Measurements from ENCODE around the gene MAN1A2. TPM values are rescaled to one million over a fixed set of nuclear protein-coding genes. Genes with fewer than 3 reads are reported as not detected.

Gene MAN1A2
- total and polyA plus RNA-seq, 9 of the 15 experiments (the other 6 are each of a cell fraction or from before 2014, with no cell fraction given) = 4.2 to 38.4 (median 18.7) TPM

DNA sequence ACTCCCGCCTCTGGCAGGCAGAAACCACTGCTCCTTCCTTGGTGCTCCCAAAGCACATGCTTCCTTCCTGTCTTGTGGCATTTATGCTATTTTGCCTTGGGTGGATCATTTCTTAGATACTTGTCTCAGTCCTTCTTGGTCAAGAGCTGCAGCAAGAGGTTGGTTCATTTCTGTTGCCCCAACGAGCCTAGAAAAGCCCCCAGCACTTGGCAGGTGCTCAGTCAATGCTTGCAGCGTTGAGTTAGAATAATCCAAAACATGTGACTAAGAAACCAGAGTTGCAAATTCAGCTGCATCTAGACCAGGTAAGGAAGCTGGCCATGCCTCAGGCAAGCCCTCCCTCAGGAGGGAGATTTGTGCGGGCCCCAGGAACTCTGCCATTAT, 196.2 kb downstream of the MAN1A2 start:
- CTCF ChIA-PET (ENCODE audit: low intra/inter-chr PET ratio) = no interaction called here
- ATAC-seq (no peak), FAIRE-seq (no peak), DNase-seq (ENCODE audit: extremely low read depth in 1 of 4, low spot score in 3 of 4) (no peak)
- peaks cover 8% of the 10 kb centered on the region; the same call in 1 of the 2 replicates for H3K9me3 ChIP-seq (replicated peaks; ENCODE audit: control insufficient read depth, insufficient read depth, low read depth, low read length)
- in situ Hi-C loops (cut with MboI) (no loop called here), intact Hi-C loops (cut with micrococcal nuclease) (no loop called here)
- no peaks in the 10 kb centered on the region for H3K36me3 ChIP-seq (ENCODE audit: control insufficient read depth, insufficient read depth, low read length)
- no TSS peak for BruUV-seq (replicated peaks)
- H2AFZ ChIP-seq (ENCODE audit: low read depth, low read length) = no peak overlapping the region
- peaks cover 10 to 19% of the 10 kb centered on the region in 2 experiments for H3K4me1 ChIP-seq (replicated peaks in 1 of 2; ENCODE audit: control insufficient read depth in 2 of 2, insufficient read depth in 2 of 2, low read length in 2 of 2)
- H3K9ac ChIP-seq (ENCODE audit: insufficient read depth in 1 of 2, low read depth in 2 of 2, low read length in 2 of 2) = no peak overlapping the region
- H4K20me1 ChIP-seq (replicated peaks; ENCODE audit: control insufficient read depth, insufficient read depth, low read length) = no peaks in the 10 kb centered on the region
- H3K4me3 ChIP-seq = no peak overlapping the region
- no peaks in the 10 kb centered on the region for H3K9me1 ChIP-seq (ENCODE audit: control insufficient read depth, insufficient read depth, low read length)
- 58% methylated on average over 4 of the region's 4 CpGs for WGBS (ENCODE audit: insufficient coverage, low coverage, missing lambda C conversion rate)
- no peak overlapping the region for H3K4me2 ChIP-seq (ENCODE audit: insufficient read depth, low read length)
- no peaks in the 10 kb centered on the region for H3K27me3 ChIP-seq (ENCODE audit: control insufficient read depth in 2 of 2, insufficient read depth in 2 of 2, low read length in 2 of 2)
- H3K79me2 ChIP-seq (ENCODE audit: control insufficient read depth, insufficient read depth, low read length) = no peaks in the 10 kb centered on the region
- H3K27ac ChIP-seq (ENCODE audit: extremely low read depth, low read depth, low read length) = no peak overlapping the region
- POLR2A ChIA-PET = interaction anchor here (1.1 to 2.0 kb wide), 3 partner anchors 18 to 44 kb away, joined by 5 read pairs; no protein-coding TSS in a partner anchor
- no peak for TF ChIP-seq NR2C2 (CRISPR knock-in tag; IDR thresholded peaks at IDR 0.05)
- TF ChIP-seq NR2C2 (tag; IDR thresholded peaks at IDR 0.05) = no peak
- no peak for TF ChIP-seq ZBTB7A (IDR thresholded peaks at IDR 0.05; ENCODE audit: borderline replicate concordance, control insufficient read depth, low read depth, low read length)
- TF ChIP-seq, protein P1, sequence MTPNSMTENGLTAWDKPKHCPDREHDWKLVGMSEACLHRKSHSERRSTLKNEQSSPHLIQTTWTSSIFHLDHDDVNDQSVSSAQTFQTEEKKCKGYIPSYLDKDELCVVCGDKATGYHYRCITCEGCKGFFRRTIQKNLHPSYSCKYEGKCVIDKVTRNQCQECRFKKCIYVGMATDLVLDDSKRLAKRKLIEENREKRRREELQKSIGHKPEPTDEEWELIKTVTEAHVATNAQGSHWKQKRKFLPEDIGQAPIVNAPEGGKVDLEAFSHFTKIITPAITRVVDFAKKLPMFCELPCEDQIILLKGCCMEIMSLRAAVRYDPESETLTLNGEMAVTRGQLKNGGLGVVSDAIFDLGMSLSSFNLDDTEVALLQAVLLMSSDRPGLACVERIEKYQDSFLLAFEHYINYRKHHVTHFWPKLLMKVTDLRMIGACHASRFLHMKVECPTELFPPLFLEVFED (CRISPR knock-in tag; conservative IDR thresholded peaks at IDR 0.05) = no peak
- TF ChIP-seq PHB2 (IDR thresholded peaks at IDR 0.05; ENCODE audit: low read depth) = no peak
- TF ChIP-seq KAT2B (IDR thresholded peaks at IDR 0.05; ENCODE audit: low read depth, low read length) = no peak
- TF ChIP-seq CHD1 (IDR thresholded peaks at IDR 0.05; ENCODE audit: low read length) = no peak
- TF ChIP-seq CBFA2T3 (IDR thresholded peaks at IDR 0.05) = no peak
- no peak for TF ChIP-seq BRF1 (IDR thresholded peaks at IDR 0.05; ENCODE audit: borderline replicate concordance, extremely low read depth, insufficient read length)
- TF ChIP-seq, protein P2, sequence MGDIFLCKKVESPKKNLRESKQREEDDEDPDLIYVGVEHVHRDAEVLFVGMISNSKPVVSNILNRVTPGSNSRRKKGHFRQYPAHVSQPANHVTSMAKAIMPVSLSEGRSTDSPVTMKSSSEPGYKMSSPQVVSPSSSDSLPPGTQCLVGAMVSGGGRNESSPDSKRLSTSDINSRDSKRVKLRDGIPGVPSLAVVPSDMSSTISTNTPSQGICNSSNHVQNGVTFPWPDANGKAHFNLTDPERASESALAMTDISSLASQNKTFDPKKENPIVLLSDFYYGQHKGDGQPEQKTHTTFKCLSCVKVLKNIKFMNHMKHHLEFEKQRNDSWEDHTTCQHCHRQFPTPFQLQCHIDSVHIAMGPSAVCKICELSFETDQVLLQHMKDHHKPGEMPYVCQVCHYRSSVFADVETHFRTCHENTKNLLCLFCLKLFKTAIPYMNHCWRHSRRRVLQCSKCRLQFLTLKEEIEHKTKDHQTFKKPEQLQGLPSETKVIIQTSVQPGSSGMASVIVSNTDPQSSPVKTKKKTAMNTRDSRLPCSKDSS (IDR thresholded peaks at IDR 0.05; ENCODE audit: low read depth, partially characterized antibody) = no peak
- no peak for TF ChIP-seq CBX2 (IDR thresholded peaks at IDR 0.05; ENCODE audit: insufficient read depth, low read length, poor library complexity, severe bottlenecking)
- TF ChIP-seq SP2 (IDR thresholded peaks at IDR 0.05; ENCODE audit: extremely low read depth, low read depth, low read length, poor library complexity, severe bottlenecking) = no peak
- no peak for TF ChIP-seq FOXA1 (IDR thresholded peaks at IDR 0.05; ENCODE audit: borderline replicate concordance)
- TF ChIP-seq, protein P3, sequence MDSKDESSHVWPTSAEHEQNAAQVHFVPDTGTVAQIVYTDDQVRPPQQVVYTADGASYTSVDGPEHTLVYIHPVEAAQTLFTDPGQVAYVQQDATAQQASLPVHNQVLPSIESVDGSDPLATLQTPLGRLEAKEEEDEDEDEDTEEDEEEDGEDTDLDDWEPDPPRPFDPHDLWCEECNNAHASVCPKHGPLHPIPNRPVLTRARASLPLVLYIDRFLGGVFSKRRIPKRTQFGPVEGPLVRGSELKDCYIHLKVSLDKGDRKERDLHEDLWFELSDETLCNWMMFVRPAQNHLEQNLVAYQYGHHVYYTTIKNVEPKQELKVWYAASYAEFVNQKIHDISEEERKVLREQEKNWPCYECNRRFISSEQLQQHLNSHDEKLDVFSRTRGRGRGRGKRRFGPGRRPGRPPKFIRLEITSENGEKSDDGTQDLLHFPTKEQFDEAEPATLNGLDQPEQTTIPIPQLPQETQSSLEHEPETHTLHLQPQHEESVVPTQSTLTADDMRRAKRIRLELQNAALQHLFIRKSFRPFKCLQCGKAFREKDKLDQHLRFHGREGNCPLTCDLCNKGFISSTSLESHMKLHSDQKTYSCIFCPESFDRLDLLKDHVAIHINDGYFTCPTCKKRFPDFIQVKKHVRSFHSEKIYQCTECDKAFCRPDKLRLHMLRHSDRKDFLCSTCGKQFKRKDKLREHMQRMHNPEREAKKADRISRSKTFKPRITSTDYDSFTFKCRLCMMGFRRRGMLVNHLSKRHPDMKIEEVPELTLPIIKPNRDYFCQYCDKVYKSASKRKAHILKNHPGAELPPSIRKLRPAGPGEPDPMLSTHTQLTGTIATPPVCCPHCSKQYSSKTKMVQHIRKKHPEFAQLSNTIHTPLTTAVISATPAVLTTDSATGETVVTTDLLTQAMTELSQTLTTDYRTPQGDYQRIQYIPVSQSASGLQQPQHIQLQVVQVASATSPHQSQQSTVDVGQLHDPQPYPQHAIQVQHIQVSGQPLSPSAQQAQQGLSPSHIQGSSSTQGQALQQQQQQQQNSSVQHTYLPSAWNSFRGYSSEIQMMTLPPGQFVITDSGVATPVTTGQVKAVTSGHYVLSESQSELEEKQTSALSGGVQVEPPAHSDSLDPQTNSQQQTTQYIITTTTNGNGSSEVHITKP (IDR thresholded peaks at IDR 0.05; ENCODE audit: partially characterized antibody) = no peak

Measured in K562 (cell line).